Peyer's patch (tissue), 4 donors: ENCODE measurements around the gene HSP90B1. TPM values are rescaled to one million over a fixed set of nuclear protein-coding genes. Genes with fewer than 3 reads are reported as not detected.

Source experiments
- DNase-seq, 3 donors: peaks; one replicate each; pipeline ENCODE4 v3.0.0-alpha.2; 2017 to 2019
- H3K27ac ChIP-seq, 4 donors: fragments of 200-600 bp; sonication (generic); one replicate each; pipeline ENCODE4 v1.5.1; 2016 to 2019
- H3K27me3 ChIP-seq, 2 donors: fragments of 200-600 bp; sonication (generic); one replicate each; pipeline ENCODE4 v1.5.1; 2019
- H3K36me3 ChIP-seq, 3 donors: fragments of 200-600 bp; sonication (generic); one replicate each; pipeline ENCODE4 v1.5.1; 2016 to 2019
- H3K4me1 ChIP-seq, 4 donors: fragments of 200-600 bp; sonication (generic); one replicate each; pipeline ENCODE4 v1.5.1; 2016 to 2019
- H3K4me3 ChIP-seq, 4 donors: fragments of 200-600 bp; sonication (generic); 1 replicate in 3 of 4; 2 replicates in 1 of 4; pipeline ENCODE4 v1.5.1; 2016 to 2019; ENCODE audit warnings: mild to moderate bottlenecking in 1 of 4
- H3K9me3 ChIP-seq, 4 donors: fragments of 200-600 bp; sonication (generic); one replicate each; pipeline ENCODE4 v1.5.1; 2016 to 2019; ENCODE audit warnings: mild to moderate bottlenecking in 1 of 4
- CTCF ChIP-seq, 6 experiments: fragments of 450-650 bp in 4 of 6; fragments of 200-600 bp in 2 of 6; sonication (generic) in 1 of 6; IDR thresholded peaks; one replicate each; pipeline ENCODE4 v1.5.1; 2017 to 2019; ENCODE audit warnings: antibody characterized with exemption in 6 of 6, mild to moderate bottlenecking in 3 of 6, moderate library complexity in 1 of 6
- POLR2A ChIP-seq, 2 donors: fragments of 450-650 bp; IDR thresholded peaks; one replicate each; pipeline ENCODE4 v1.5.1; 2017; ENCODE audit warnings: antibody characterized with exemption in 2 of 2, mild to moderate bottlenecking in 2 of 2, moderate library complexity in 2 of 2
- total RNA-seq, 4 donors: library from RNA; depleted of rRNA; stranded (reverse); fragments of >200 nt; gene quantifications; one replicate each; pipeline ENCODE4 v1.1.0, GENCODE V29; 2016

HSP90B1 gene
- total RNA-seq, 4 donors from 2014 or later: 197 to 655 (median 335) TPM

DNA sequence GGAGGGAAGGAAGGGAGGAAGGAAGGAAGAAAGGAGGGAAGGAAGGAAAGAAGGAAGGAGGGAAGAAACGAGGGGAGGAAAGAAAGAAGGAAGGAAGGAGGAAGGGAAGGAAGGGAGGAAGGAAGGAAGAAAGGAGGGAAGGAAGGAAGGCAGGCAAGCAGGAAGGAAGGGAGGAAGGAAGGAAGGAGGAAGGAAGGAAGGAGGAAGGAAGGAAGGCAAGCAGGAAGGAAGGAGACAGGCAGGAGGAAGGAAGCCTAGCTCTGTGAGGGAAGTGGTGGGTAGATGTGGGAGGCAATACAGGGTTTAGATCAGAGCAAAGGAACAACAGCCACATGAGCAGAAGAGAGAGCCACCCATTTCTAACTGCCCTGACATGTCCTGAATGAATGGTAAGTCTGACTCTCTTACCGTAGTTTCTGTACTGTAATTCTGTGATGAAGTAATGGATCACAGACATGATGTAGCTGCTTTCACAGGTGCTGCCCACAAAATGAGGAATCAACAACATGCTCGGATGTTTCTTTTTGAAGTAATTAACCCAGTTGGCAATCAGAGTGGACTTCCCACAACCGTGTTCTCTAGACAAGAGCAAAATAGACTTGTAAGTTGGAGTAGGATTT, 24.4 kb upstream of the HSP90B1 start:
- no peak for TF ChIP-seq CTCF (IDR thresholded peaks at IDR 0.05)
- no peak for TF ChIP-seq POLR2A (IDR thresholded peaks at IDR 0.05)
- Histone ChIP-seq H3K9me3 (no peaks in the 10 kb centered on the region), H3K27me3 (no peaks in the 10 kb centered on the region), H3K4me1 (peaks cover 0 to 3% (median 0%) of the 10 kb centered on the region in 4 donors), H3K4me3 (no peak overlapping the region), H3K36me3 (no peaks in the 10 kb centered on the region), H3K27ac (no peak overlapping the region)
- DNase-seq: no peak

DNA sequence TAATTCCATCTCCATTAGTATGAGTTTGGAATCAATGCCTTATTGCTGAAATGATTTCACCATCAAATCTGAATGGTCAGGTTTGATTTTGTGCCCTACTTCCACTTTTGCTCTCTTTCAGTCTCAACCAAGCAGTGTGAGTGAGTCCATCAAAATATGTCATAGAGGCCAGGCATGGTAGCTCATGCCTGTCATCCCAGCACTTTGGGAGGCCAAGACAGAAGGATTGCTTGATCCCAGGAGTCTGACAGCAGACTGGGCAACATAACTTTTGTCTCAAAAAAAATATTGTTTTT, 22.0 kb upstream of the HSP90B1 start:
- H3K27ac ChIP-seq: no peak overlapping the region
- TF ChIP-seq POLR2A (IDR thresholded peaks at IDR 0.05) (no peak), CTCF (IDR thresholded peaks at IDR 0.05) (no peak)
- H3K4me3 ChIP-seq: no peak overlapping the region
- no peaks in the 10 kb centered on the region for H3K9me3 ChIP-seq
- H3K36me3 ChIP-seq: no peaks in the 10 kb centered on the region
- no peaks in the 10 kb centered on the region for H3K4me1 ChIP-seq
- no peaks in the 10 kb centered on the region for H3K27me3 ChIP-seq
- no peak for DNase-seq

DNA sequence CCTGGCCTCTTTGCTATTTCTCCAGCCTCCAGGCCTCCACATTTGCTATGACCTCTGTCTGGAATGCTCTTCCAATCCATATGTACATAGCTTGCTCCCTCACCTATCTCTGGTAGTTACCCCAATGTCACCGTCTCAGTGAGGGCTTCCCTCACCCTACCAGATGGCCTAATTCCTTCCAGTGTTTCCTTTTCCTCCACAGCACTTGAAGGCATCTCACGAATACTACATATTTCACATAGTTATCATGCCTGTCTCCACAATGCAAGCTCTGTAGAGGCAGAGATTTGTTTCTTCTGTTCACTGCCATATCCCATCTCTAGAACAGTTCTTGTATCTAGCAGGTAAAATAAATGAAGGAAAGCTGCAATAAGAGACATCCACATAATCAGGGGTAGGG, 21.3 kb upstream of the HSP90B1 start:
- no peaks in the 10 kb centered on the region for H3K4me1 ChIP-seq
- no peaks in the 10 kb centered on the region for H3K36me3 ChIP-seq
- no peaks in the 10 kb centered on the region for H3K27me3 ChIP-seq
- H3K9me3 ChIP-seq: no peaks in the 10 kb centered on the region
- DNase-seq: no peak
- no peak overlapping the region for H3K4me3 ChIP-seq
- TF ChIP-seq CTCF (IDR thresholded peaks at IDR 0.05): no peak
- no peak overlapping the region for H3K27ac ChIP-seq

DNA sequence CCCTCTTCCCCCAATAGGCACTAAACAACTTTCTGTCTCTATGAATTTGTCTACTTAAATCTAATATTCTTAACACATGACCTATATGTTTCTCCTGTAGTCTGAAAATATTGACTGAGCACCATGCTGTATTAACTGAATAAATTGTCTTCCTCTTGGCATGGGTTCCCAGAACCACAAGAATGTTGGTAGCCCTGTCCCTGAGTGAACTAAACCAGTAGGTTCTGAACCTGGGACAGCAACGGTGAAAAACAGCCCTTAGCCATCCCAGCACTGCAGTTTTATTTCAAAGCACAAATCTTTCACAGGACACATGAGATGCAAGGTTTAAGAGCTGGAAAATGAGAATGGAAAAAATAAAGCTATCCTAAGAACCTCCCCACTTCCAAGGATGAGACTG, 20.4 kb upstream of the HSP90B1 start:
- Histone ChIP-seq H3K36me3 (no peaks in the 10 kb centered on the region), H3K27ac (no peak overlapping the region), H3K9me3 (no peaks in the 10 kb centered on the region), H3K4me1 (no peaks in the 10 kb centered on the region), H3K27me3 (no peaks in the 10 kb centered on the region), H3K4me3 (no peak overlapping the region)
- TF ChIP-seq POLR2A (IDR thresholded peaks at IDR 0.05) (no peak), CTCF (IDR thresholded peaks at IDR 0.05) (no peak)
- DNase-seq: no peak

GRCh38 chr12:103912069-103912468, 18.1 kb upstream of the HSP90B1 start:
- no peak for DNase-seq
- H3K36me3 ChIP-seq: no peaks in the 10 kb centered on the region
- H3K4me1 ChIP-seq: no peaks in the 10 kb centered on the region
- TF ChIP-seq CTCF (IDR thresholded peaks at IDR 0.05) (no peak), POLR2A (IDR thresholded peaks at IDR 0.05) (no peak)
- no peak overlapping the region for H3K27ac ChIP-seq
- no peak overlapping the region for H3K4me3 ChIP-seq
- no peaks in the 10 kb centered on the region for H3K27me3 ChIP-seq
- no peaks in the 10 kb centered on the region for H3K9me3 ChIP-seq

- H3K36me3 ChIP-seq: no peaks in the 10 kb centered on the region
- TF ChIP-seq POLR2A (IDR thresholded peaks at IDR 0.05): no peak
- no peak for TF ChIP-seq CTCF (IDR thresholded peaks at IDR 0.05)
Measured at GRCh38 chr12:103913100-103913499, 17.1 kb upstream of the HSP90B1 start.

More at GRCh38 chr12:103913100-103913499, 17.1 kb upstream of the HSP90B1 start:
- Histone ChIP-seq H3K27me3 (no peaks in the 10 kb centered on the region), H3K9me3 (no peaks in the 10 kb centered on the region), H3K4me3 (no peak overlapping the region), H3K27ac (no peak overlapping the region), H3K4me1 (no peaks in the 10 kb centered on the region)
- no peak for DNase-seq
